LNCaP clone FGC (cell line): ENCODE measurements around the gene USP54.

Experiments
- DNase-seq: peaks from one replicate; pipeline ENCODE4 v3.0.0-alpha.2; 2011; ENCODE audit warnings: low read depth
- H3K4me3 ChIP-seq: 2 replicates; pipeline ENCODE4 v1.5.1; 2011; ENCODE audit warnings: mild to moderate bottlenecking, low read depth, low read length, control low read depth
- TF ChIP-seq, protein P1 (sequence below): IDR thresholded peaks from 2 replicates; pipeline ENCODE4 v1.5.1; 2012; ENCODE audit warnings: mild to moderate bottlenecking; ENCODE audit not compliant: control insufficient read depth, insufficient read depth; ENCODE audit errors: extremely low read depth

Gene USP54

DNA sequence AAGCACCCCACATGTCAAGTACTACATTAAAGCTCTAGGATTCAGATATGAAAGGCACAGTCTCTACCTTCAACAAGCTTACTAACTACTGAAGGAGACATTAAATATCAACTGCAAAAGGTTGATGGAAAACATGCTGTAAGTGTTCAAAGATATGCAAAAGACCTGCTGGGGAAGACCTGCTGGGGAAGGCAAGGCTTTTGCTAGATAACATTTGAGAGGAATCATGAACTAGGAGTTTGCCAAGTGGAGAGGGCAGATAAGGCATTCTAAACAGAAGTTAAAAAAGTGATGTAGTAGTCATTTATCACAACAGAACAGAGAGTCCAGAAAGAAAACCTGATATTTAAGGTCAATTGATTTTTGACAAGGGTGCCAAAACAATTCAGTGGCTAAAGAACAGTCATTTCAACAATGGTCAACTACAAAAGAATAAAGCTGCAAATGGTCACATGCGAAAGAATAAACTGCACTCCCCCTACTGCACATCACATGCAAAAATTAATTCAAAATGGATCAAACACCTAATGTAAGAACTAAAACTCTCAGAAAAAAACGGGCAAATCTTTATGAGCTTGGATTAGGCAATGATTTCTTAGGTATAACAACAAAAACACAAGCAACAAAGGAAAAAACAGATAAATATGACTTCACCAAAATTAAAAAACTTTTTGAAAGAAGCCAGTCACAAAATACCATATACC lies 134.8 kb downstream of the USP54 start:
- H3K4me3 ChIP-seq = no peak overlapping the region
- no peak for DNase-seq
- TF ChIP-seq, protein P1, sequence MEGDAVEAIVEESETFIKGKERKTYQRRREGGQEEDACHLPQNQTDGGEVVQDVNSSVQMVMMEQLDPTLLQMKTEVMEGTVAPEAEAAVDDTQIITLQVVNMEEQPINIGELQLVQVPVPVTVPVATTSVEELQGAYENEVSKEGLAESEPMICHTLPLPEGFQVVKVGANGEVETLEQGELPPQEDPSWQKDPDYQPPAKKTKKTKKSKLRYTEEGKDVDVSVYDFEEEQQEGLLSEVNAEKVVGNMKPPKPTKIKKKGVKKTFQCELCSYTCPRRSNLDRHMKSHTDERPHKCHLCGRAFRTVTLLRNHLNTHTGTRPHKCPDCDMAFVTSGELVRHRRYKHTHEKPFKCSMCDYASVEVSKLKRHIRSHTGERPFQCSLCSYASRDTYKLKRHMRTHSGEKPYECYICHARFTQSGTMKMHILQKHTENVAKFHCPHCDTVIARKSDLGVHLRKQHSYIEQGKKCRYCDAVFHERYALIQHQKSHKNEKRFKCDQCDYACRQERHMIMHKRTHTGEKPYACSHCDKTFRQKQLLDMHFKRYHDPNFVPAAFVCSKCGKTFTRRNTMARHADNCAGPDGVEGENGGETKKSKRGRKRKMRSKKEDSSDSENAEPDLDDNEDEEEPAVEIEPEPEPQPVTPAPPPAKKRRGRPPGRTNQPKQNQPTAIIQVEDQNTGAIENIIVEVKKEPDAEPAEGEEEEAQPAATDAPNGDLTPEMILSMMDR = no peak

DNA sequence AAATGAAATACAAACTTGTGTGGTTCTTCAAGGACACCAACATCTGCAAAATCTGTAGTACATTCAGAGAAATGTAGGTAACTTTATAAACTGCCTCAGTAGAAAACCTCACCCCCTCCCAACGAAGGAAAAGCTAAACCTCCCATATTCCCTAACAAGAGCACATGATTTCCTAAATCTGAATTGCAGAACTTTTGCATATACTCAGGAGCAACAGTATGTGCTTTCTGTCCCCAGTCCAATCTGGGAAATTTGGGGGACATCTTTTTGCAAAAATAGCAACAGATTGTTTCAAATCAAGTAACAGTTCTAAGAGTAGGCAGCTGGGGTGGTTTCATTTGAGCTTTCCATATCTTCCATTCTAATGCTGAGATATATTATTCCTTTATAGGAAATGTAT lies 142.0 kb downstream of the USP54 start:
- TF ChIP-seq, protein P1 = no peak
- no peak for DNase-seq
- H3K4me3 ChIP-seq = no peak overlapping the region

DNA sequence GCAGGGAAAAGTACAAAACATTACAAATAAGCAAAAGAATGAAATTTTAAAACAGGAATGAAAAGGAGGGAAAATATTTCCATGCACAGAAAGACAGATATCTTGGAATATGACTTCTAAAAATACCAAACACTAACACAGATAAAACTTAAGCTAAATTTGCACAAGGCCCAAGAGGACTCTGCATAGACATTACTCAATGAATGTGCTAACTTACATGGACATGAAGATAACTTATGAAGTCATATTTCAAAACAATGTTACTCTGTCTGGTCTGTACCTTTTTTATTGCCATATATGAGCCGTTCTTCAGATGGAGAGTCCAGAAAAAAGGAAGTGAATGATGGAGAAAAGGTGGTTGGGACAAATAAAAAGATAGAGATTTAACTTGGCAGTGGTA lies 142.8 kb downstream of the USP54 start:
- TF ChIP-seq, protein P1 = no peak
- H3K4me3 ChIP-seq = no peak overlapping the region
- DNase-seq = no peak
